Measurements from ENCODE around the gene TICRR. TPM values are rescaled to one million over a fixed set of nuclear protein-coding genes. Genes with fewer than 3 reads are reported as not detected.

Gene TICRR
- total and polyA plus RNA-seq, 2 of the 4 experiments (the other 2 are of a cell fraction) = 3.0 to 4.2 TPM

GRCh38 chr15:89647191-89647851 lies 72.1 kb downstream of the TICRR start:
- CTCF ChIA-PET = interaction anchor here (0.9 to 1.1 kb wide), 2 partner anchors 78 to 102 kb away, joined by 3 to 4 read pairs; no protein-coding TSS in a partner anchor
- no peak overlapping the region for H3K9ac ChIP-seq (ENCODE audit: low read depth, low read length)
- no peak overlapping the region for H3K4ac ChIP-seq (ENCODE audit: low read depth, low read length)
- H2AFZ ChIP-seq (replicated peaks; ENCODE audit: low read length, poor library complexity) = peak overlapping the region; percentile 88
- H3K4me2 ChIP-seq (ENCODE audit: low read depth, low read length) = no peak overlapping the region
- H2BK5ac ChIP-seq (ENCODE audit: low read depth, low read length, poor library complexity, severe bottlenecking) = no peak overlapping the region
- H3K4me1 ChIP-seq (ENCODE audit: control insufficient read depth, insufficient read depth, low read length) = peaks cover 2% of the 10 kb centered on the region; the same call in 1 of the 2 replicates
- H4K8ac ChIP-seq (ENCODE audit: low read depth in 2 of 2, low read length in 2 of 2) = no peak overlapping the region
- POLR2A ChIA-PET (ENCODE audit: unreplicated experiment) = no interaction called here
- intact Hi-C loops (cut with micrococcal nuclease) = no loop called here
- H3K79me1 ChIP-seq (ENCODE audit: low read depth in 1 of 2, low read length in 2 of 2) = peaks cover 5 to 23% of the 10 kb centered on the region in 2 experiments; a peak in 3 of 4 replicates
- H3K36me3 ChIP-seq (ENCODE audit: control insufficient read depth, insufficient read depth, low read length) = peaks cover 26% of the 10 kb centered on the region
- TF ChIP-seq BHLHE40 (IDR thresholded peaks at IDR 0.05; ENCODE audit: low read depth, low read length) (no peak), RCOR1 (IDR thresholded peaks at IDR 0.05; ENCODE audit: insufficient replicate concordance, low read length) (no peak), RAD21 (IDR thresholded peaks at IDR 0.05; ENCODE audit: low read length) (peak; percentile 63), CTCF (conservative IDR thresholded peaks at IDR 0.05; ENCODE audit: low read depth, low read length) (peak; percentile 75), SMC3 (IDR thresholded peaks at IDR 0.05; ENCODE audit: low read depth, low read length) (peak; percentile 72), MAZ (IDR thresholded peaks at IDR 0.05; ENCODE audit: borderline replicate concordance, low read depth, low read length) (peak; percentile 36; the same call in 1 of the 2 replicates), RFX5 (IDR thresholded peaks at IDR 0.05; ENCODE audit: low read depth, low read length) (no peak)
- no peak overlapping the region for H3K23ac ChIP-seq (ENCODE audit: low read depth, low read length)
- no peak overlapping the region for H3K18ac ChIP-seq (ENCODE audit: low read depth, low read length)
- H2BK15ac ChIP-seq (ENCODE audit: low read depth, low read length) = no peak overlapping the region
- no peaks in the 10 kb centered on the region for H3K27me3 ChIP-seq (ENCODE audit: control insufficient read depth, insufficient read depth, low read length)
- H2AK9ac ChIP-seq (replicated peaks; ENCODE audit: low read depth, low read length, poor library complexity) = peak overlapping the region; percentile 76
- H2AK5ac ChIP-seq (ENCODE audit: low read depth, low read length) = no peak overlapping the region; the same call in 1 of the 2 replicates
- dilution Hi-C loops (cut with HindIII; ENCODE audit: low sequenced_read_pairs, unreplicated experiment) = no loop called here
- BruUV-seq (replicated peaks) = no TSS peak
- no peak overlapping the region for H3K14ac ChIP-seq (replicated peaks; ENCODE audit: low read depth, low read length)
- in situ Hi-C loops (cut with MboI; ENCODE audit: low sequenced_read_pairs) = no loop called here
- DNase-seq (peak; percentile 38), ATAC-seq (ENCODE audit: low read depth) (peak; percentile 88)
- no peak overlapping the region for H3K4me3 ChIP-seq (ENCODE audit: insufficient read depth, low read depth, low read length)
- 0 out of 2 replicates have a peak, but pooled peaks cover 6% of the 10 kb centered on the region for H4K20me1 ChIP-seq (ENCODE audit: insufficient read depth, low read length)
- WGBS, 2 experiments (ENCODE audit: extremely low coverage in 2 of 2, insufficient read length in 1 of 2) = 52% methylated on average over 16 of the region's 25 CpGs; no CpG with 5 or more reads in 1 of the 2 experiments
- peaks cover 3% of the 10 kb centered on the region; the same call in 1 of the 2 replicates for H3K9me1 ChIP-seq (ENCODE audit: insufficient read depth, low read length)
- H4K91ac ChIP-seq (ENCODE audit: insufficient read depth, low read depth, low read length) = no peak overlapping the region
- no peak overlapping the region for H3K27ac ChIP-seq (ENCODE audit: insufficient read depth, low read length)
- H4K5ac ChIP-seq (ENCODE audit: low read depth, low read length) = no peak overlapping the region
- H3K9me3 ChIP-seq (ENCODE audit: control insufficient read depth, insufficient read depth, low read length) = no peaks in the 10 kb centered on the region
- H2BK120ac ChIP-seq (ENCODE audit: low read depth, low read length) = no peak overlapping the region
- no peak overlapping the region for H3K56ac ChIP-seq (ENCODE audit: extremely low read depth, insufficient read depth, low read length)
- no peak overlapping the region for H2BK20ac ChIP-seq (ENCODE audit: low read depth, low read length)
